HG02678 (cell line): ENCODE measurements around the gene ARHGAP24.
"Not testable (repeated sequence)": the region's sequence is repeated elsewhere in the genome, so short reads cannot be mapped to it uniquely, and the experiment has no call there.

Source experiments
- ATAC-seq: cut with Tn5 transposase; IDR thresholded peaks from one replicate; pipeline ENCODE4 v1.9.1; 2021; ENCODE audit warnings: mild to moderate bottlenecking, moderate library complexity; ENCODE audit not compliant: unreplicated experiment

ARHGAP24 gene

GRCh38 chr4:85642356-85643100, 167.6 kb downstream of the ARHGAP24 start:
- peak; percentile 69 for ATAC-seq

DNA sequence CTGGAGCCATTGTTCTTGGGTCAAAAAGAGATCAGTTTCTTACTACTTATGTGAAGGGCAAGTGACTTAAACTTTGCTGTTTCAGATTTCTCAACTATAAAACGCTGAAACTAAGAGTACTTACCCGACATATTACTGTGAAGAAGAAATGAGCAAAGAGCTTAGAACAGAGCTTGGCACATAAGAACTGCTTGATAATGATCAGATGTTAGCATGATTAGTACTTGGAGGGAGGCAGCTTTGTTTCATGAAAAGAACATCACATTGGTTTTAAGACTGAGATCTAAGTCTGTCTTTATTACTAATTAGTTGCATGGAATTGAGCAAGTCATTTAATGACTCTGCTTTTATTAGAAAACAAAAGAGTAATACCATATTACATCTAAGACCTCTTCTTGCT, 169.1 kb downstream of the ARHGAP24 start:
- no peak for ATAC-seq

- no peak for ATAC-seq
Observed at GRCh38 chr4:85650908-85651307, 176.0 kb downstream of the ARHGAP24 start.

DNA sequence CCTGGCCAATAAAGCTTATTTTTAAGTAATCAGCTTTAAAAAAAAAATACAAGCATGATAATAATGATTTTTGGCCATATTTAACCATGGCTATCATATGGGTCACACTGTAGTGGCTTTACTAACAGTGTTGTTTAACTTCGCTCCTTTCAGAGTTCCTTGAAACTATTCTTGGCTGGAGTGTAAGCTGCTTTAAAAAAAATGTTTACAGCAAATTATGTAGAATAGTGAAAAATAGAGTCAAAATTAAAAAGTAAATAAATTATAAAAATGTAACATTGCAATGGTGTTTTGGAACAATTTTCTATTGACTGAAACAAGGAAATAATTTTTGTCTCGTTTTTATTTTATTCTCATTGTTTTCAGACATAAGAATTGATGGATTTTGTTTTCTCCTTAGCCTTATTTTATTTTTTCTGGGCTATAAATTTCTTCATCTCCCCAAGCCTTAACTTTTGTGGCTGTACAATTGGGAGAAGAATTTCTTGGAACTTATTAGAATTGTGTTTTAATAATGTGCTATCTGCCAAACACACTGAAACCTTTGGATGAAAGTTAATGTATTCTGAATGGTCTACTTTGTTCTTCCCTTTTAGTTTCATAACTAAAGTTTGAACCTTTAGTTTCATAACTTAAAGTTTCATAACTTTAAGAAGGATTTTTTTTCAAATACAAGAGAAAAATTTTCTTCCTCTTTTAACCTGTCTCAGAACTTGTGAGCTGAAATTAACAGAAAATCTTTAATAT, 182.0 kb downstream of the ARHGAP24 start:
- ATAC-seq: no peak

- ATAC-seq: no peak
Observed at GRCh38 chr4:85658766-85659439, 184.0 kb downstream of the ARHGAP24 start.

- no peak for ATAC-seq
Observed at GRCh38 chr4:85659610-85660218, 184.8 kb downstream of the ARHGAP24 start.

GRCh38 chr4:85666625-85667024, 191.7 kb downstream of the ARHGAP24 start:
- not testable (repeated sequence) for ATAC-seq

- ATAC-seq: no peak
Observed at GRCh38 chr4:85669204-85669603, 194.3 kb downstream of the ARHGAP24 start.

DNA sequence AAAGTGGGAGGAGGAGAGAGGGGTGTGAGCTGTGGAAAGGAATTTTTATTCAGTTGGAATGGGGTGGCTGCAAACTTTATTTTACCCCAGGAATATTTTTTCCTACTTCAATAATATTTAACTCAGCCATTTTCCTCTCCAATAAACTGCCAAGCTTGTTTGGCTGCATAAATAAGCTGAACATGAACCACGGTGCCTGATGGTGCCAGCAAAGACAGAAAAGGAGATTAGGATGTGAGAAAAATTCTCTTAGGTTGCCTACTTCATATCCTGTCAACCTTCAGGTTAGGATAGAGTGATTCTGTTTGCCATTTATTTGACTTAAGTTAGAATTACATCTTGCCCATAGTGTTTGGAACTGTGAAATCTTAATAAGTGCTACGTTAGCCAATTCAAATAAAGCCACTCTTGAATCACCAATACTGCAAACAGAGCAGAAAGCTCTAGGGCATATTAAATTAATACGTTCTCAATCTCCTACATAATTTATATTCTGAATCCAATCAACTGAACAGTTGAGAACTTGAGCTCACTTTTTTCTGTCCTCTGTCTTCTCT, 195.1 kb downstream of the ARHGAP24 start:
- ATAC-seq: no peak

- no peak for ATAC-seq
Observed at GRCh38 chr4:85671120-85671519, 196.2 kb downstream of the ARHGAP24 start.

- ATAC-seq: no peak
Observed at GRCh38 chr4:85672116-85672515, 197.2 kb downstream of the ARHGAP24 start.

GRCh38 chr4:85672959-85673358, 198.0 kb downstream of the ARHGAP24 start:
- ATAC-seq: no peak

DNA sequence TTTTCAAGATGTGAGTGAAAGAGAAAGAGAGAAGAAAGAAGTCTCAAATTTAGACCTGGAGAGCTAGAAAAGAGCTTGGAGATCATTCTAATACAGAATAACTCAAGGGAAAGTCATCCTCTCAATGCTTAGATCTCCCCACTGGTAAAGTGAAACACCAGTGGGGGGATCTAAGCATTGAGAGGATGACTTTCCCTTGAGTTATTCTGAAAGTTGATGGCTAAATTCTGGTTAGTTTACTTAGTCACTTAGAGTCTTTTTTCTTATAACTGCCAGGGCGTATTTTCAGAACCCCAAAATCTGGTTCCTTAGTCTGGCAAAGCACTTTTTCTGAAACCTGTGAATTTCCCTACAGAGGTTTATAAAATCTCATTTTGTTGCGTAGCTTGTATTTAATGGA, 198.6 kb downstream of the ARHGAP24 start:
- ATAC-seq: no peak

GRCh38 chr4:85675076-85676049, 200.4 kb downstream of the ARHGAP24 start:
- no peak for ATAC-seq

DNA sequence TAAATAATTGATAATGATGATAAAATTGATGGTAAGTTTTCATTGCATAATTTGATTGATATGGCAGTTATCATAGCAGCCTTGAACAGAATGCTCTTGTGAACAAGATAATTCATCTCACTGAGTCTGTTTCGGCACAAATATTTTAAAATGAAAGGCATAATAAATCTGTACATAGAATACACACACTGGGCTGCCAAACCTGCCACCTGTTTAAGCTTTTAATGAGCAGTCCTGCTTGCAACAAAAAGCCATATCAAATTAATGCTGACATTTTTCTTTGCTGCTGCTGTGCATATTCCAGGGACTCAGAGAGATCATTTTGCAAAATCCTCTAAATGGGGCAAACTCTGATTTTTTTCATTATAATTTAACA, 201.1 kb downstream of the ARHGAP24 start:
- no peak for ATAC-seq

DNA sequence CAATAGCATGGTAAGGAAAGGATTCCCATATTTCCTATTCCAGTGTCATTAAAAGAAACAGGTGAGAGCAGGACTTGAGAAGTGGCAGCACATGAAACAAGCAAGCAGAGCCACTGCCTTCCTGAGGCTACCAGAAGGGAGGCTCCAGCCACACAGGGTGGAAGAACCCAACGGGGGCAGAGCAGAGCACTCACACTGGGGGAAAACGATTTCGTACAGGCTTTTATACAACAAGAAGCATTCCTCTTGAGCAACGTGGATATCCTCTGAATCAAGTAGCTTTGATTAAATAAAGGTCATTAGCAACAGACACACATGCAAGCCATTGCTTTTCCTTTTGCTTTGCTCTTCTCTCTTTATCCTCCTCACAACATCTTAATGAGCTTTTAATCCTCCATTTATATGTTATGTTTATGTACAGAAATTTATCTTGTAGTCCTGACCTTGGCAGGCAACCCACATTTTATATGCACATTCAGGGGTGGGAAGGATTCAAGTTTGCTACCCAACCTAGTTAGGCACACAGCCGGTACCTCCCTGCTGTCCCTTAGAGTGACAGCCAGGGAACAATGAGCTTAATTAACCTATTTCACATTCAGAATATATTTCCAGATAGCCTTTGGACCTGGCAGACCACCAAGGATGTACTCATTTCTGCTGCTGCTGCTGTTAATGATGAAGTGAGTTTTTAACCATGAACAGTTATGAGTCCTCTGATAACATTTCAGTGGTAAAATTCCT, 202.1 kb downstream of the ARHGAP24 start:
- ATAC-seq: no peak

DNA sequence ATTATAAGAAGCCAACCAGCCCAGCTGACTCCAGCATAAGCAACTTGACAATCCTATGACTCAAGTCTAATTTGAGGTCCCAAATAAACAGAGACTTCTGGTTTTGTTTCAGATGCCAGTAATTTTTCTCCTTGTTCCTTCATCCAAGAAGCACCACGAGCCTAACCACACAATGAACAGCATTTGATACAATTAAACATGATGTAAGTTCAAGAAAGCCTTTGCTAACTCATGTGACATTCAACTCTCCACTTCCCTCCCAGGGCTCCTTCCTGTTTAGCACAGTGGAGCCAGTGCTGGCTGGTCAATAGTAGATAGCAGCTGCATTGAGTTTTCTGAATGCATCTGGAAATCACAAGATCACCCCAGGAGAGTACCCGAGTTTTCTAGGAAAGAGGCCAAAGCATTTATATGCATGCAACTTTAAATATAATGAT, 206.3 kb downstream of the ARHGAP24 start:
- no peak for ATAC-seq

GRCh38 chr4:85681921-85682320, 207.0 kb downstream of the ARHGAP24 start:
- no peak for ATAC-seq

DNA sequence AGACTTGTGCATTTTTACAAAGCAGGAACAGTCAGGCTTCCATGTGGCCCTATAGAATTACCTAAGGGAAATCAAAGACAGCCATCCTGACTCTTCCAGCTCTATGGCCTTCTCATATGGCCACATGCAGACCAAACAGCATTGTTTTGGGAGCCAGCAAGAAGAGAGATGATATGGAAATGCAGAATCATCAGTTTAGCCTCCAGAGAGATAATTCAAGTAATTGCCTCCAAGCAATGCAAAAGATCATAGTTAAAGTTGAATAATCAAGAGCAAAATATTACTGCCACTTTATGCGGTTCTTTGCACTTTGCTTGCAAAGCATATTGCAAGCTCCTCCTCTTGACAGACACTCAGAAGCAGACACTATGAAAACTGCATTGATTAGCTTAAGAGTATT, 207.4 kb downstream of the ARHGAP24 start:
- ATAC-seq: no peak
